Measurements from ENCODE around the gene CST4.
"Not testable (repeated sequence)": the region's sequence is repeated elsewhere in the genome, so short reads cannot be mapped to it uniquely, and the experiment has no call there.

Gene CST4

DNA sequence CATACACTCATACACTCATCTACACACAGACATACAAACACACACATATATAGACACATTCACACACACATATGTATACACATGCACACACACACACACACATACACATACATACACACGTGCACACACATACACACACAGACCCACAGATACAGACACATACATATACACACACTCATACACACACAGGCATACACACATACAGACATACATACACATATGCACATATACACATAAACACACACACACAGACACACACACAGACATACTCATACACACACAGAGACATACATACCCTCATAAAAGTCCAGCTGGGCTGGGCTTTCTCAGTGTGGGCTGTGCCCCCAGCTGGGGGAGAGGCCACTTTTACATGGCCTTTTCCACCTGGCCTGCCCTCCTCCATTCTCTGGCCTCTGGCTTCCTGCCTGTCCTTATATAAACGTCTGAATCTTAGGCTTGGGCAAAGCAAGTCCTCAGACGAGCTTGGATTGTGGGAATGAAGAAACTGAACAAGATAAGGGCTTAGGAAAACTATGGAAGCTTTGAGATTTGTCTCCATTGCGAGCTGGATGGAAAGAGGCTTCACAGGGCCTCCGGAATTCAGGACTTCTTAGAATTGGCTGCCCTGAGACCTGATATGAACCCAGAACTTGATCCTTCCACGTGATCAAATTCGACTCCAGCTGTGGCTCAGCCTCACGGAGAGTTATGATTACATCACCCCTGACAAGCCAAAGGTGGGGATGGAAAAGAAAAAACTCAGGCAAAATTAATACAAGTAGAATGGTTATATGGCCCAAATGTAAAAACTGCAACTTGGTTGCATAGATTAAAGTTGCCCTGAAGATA is 28.6 kb downstream of the CST4 start:
- no peak for DNase-seq

DNA sequence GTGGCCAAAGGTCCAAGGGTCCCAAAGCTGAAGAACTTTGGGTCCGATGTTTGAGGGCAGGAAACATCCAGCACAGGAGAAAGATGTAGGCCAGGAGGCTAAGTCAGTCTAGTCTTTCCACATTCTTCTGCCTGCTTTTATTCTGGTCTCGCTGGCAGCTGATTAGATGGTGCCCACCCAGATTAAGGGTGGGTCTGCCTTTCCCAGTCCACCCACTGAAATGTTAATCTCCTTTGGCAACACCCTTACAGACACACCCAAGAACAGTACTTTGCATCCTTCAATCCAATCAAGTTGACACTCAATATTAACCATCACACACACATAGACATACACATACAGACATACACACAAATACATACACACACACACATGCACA is 29.2 kb downstream of the CST4 start:
- DNase-seq, result not testable (repeated sequence)

DNA sequence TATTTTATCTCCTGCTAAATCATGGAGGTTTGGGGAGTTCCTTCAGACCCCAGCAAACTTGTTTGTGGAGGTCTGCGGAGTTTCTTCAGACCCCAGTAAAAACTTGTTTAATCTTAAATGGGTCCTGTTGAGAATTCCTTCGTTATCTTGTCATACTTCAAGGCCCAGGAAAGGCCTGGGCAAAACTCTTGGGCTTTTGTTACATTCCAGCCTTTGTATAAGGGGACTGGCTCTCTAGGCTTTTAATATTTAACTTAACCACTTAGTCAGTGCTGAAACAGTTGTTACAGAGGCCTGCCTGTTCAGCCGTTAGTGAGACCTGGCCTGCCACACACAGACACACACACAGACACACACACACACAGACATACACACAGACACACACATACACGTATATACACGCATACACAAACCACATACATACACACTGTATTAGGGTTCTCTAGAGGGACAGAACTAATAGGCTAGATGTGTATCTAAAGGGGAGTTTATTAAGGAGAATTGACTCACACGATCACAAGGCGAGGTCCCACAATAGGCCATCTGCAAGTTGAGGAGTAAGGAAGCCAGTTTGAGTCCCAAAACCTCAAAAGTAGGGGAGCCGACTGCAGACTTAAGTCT is 29.7 kb downstream of the CST4 start:
- no peak for DNase-seq

DNA sequence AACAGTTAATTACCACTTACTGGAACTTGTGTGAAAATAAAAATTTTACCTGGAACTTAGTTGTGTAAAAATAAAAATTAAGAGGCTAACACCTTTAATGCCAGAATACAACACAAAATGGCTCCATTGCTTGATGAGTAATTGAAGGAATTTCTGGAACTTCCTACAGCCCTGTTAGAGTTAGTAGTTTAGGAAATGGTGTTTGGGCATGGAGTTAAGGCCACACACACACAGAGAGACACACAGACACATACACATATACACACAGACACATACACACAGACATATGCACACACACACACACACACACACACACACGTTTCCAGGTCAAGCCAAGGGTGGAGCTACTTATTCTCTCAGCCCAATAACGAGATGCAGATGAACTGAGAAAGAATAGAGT is 30.5 kb downstream of the CST4 start:
- DNase-seq, result no peak

DNA sequence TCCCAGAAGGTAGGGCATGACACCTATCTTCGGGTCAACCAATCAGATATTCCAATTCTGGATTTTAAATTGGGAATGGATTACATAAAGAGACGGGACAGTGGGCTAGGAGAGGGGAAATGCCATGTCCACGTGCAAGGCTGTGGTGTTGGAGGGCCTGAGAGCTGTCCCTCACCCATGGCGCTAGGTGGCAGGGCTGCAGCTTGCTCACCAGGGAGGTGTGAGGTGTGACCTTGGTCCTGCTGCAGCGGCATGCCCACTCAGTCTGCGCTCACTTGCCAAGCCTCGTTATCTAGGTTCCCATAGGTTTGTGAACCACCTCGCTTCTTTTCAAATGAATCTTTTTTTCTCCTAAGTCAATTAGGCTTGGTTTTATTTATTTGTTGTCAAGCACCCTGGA is 31.6 kb downstream of the CST4 start:
- no peak for DNase-seq

DNA sequence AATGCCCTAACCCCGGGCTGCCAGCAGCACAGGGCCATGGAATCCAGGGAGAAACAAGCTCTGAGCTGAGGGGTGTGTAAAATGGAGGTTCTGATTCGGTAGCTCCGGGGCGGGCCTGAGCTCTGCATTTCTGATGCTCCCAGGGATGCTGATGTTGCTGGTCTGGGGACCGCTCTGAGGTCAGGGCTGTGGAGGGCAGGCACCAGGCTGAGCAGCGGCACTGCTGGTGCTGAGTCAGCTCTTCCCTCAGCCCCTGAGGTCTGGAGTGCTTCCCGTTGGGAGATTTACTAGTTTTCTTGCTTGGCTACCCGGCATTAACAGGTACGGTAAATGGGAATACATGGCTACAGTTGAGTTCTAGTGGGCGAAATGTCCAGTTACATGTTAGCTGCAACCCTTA is 32.5 kb downstream of the CST4 start:
- DNase-seq, result no peak

DNA sequence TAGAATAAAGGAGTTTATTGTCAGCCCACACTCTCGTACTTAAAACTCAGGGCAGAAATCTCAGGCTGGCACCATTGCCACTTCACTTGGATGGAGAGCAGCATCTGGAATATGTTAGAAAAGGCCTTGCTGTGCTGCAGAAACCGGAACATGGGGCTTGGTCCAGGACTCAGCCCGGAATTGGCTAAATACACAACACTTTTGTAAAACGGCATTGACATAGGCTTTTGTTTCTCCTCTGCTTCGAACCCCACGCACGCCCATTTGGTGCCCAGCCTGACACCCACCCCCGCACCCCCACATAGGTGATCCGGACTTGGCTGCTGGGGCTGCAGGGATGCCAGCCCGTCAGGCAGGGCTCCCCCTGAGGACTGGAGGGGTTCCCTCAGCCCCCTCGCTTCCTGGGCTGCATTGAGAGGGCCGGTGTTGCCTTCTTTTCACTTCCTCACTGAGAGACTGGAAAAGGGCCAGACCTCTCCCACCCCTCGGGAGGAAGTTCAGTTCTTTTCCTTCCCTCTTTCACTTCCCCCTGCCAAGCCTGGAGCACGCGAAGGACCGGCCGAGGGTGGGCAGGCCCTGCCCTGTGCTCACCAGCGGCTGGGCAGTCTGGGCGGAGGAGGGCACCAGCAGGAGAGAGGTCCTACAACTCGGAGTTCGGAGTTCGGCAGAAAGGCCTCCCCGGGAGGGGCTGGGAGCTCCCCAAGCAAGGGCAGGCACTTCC is 33.2 kb downstream of the CST4 start:
- no peak for DNase-seq

DNA sequence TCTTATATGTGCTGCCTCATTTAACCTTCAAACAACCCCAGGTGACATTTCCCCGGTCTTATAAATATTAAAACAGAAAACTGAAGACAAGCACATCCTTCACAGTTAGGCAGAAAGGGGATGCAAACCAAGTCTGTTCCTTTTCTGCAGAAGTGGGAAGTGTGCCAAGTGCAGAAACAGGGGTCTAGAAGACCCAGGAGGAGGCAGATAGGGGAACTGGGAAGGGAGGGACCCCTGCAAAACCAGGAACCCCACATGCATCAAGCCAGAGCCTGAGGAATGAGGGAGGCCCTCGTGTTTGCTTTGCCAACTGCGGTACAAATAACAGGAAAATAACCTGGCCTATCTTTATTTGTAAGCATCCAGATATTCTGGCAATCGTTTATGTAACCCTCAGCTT is 34.1 kb downstream of the CST4 start:
- no peak for DNase-seq

DNA sequence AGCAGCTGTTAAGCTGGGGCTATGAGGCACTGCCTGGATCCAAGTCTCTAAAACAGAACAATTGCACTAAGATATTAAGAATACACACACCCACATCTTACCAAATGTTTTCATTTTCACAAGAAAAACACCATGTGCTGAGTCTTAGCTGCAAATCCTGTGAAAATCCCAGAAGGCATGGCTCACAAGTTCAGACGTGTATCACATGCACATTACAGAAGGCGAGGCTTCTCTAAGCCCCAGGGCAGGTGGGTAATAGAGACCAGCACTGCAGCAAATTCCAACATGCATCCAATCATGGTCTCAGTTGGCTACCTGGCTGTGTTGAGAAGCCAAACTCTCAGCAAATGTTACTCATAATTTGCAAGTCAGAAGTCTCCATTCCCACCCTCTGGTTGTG is 34.8 kb downstream of the CST4 start:
- no peak for DNase-seq

DNA sequence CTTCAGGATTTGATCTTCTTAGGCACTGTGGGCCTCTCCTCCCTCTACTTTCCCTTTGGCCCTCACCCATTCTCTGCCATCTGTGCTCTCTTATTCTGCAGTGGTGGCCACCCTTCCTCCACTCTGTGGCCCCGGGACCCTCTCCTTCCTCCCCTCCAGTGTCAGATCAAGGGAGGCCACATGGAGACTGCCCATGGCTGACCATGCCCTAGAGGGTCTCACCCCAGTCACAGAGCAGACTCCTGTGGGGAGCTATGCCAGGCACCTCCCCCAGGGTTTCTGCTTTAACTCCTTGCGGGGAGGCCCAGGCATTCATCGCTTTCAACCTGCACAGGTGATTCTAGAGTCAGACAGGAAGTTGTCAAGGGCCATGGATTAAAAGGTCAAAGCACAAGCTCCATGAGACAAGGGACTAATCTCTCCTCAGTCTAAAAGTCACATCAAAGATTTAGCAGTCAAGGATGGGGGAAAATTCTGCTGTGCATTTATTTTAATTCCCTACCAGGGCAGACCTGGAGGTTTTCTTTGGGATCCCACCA is 35.4 kb downstream of the CST4 start:
- no peak for DNase-seq

DNA sequence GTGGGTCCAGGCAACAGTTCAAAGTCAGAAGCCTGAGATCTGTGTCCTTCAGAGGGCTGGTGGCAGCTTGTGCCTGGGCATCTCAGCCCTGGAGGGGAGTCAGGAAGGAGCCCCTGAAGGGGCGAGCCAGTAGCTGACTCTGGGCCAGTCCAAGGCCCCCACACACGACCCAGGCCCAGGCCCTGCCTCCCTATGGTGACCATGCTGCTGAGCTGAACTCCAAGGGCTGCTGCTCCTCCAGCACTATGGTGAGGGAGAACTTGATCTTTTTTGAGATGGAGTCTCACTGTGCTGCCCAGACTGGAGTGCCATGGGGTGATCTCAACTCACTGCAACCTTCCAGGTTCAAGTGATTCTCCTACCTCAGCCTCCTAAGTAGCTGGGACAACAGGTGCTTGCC is 35.9 kb downstream of the CST4 start:
- no peak for DNase-seq

DNA sequence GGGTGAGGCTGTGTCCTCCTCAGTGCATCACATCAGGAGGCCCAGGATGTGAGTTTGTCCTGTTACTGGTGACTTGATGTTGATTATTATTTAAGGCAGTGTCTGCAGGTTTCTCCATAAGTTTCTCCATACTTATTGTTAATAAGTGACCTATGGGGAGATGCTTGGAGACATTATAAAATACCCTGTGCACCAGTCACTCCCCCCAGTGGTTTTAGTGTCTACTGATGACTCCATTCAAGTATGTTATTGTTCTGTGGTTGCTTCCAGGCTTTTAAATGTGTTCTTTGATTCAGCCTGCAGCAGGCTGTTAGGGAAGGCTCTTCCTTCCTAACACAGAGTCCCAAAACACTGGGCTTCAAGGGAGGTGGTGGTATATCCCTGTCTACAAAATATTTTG is 36.5 kb downstream of the CST4 start:
- DNase-seq, result no peak

DNA sequence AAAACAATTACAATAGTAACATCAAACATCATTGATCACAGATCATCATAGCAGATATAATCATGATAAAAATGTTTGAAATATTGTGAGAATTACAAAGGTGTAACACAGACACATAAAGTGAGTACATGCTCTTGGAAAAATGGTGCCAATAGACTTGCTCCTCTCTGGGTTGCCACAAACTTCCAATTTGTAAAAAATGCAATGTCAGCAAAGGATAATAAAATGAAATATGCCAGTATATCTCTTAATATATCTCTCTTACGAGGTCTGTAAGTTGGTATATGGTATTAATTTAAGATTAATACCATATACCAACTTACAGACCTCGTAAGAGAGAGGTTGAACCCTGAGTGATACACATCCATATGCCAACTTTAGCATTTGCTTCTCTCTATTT is 37.7 kb downstream of the CST4 start:
- no peak for DNase-seq

DNA sequence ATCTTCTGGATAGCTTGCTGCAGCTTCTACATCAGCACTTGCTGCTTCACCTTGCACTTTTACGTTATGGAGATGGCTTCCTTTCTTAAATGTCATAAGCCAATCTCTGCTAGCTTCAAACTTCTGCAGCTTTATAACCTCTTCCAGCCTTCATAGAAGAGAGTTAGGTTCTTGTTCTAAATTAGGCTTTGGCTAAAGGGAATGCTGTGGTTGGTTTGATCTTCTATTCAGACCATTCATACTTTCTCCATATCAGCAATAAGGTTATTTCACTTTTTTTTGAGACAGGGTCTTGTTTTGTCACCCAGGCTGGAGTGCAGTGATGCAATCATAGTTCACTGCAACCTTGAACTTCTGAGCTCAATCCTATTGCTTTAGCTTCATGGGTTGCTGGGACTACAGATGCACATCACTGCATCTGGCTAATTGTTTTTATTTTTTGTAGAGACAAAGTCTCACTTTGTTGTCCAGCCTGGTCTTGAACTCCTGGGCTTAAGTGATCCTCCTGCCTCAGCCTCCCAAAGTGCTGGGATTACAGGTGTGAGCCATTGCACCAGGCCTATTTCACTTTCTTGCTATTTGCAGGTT is 38.9 kb downstream of the CST4 start:
- DNase-seq, result no peak

DNA sequence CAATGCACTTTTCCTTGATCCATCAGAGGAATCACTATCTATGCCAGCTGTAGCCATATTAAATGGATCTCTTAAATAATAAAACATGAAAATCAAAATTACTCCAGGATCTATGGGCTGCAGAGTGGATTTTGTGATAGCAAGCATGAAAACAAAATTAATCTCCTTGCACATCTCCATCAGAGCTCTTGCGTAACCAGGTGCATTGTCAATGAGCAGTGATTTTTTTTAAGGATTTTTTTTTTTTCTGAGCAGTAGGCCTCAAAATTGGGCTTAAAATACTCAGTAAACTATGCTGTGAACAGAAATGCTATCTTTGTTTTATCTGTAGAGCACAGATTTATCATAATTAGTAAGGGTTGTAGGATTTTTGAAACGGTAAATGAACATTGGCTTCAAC is 39.6 kb downstream of the CST4 start:
- DNase-seq, result no peak

DNA sequence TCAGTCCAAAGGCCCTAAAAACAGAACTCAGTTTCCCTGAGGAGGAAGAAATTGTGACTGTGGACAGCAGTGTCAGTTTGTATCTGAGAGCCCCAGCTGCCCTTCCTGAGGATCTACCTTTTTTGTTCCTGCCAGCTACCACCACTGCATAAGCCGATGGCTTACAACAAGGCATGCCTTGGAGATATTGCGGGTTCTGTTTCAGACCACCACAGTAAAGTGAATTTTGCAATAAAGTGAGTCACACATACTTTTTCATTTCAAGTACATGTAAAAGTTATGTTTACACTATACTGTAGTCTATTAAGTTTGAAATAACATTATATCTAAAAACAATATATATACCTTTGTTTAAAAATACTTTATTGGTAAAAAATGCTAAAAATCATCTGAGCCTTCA is 41.5 kb downstream of the CST4 start:
- no peak for DNase-seq

DNA sequence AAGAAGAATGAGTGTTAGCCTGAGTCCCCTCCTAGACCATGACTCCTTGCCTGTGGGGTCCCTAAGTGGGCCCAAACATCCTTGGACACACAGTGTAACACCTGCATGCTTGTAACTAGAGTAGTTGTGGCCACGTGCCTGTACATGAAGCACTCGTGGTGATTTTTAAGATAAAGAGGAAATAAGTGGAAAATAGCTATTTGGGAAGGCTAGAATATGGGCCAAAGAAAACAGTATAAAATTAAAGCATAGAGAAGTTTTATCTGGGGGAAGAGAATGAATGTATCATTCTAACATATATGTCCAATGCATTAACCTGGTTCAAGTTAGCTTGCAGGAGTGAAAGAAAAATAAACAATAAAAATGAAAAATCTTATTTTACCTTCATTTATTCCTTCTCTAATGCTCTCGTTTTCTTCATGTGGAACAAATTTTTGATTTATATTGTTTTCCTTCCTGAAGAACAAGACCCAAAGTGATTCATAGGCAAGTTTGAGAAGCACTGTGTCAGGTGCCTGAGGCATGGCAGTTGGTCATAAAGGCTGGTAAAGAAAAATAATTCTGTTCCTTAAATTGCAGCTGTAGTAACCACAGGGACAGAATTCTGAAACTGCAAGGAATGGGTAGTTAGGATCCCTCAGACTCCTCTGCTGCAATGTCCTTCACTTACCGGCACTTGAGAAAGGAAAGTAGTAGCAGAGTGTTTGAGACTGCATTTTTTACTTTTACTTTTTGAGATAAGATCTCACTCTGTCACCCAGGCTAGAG is 42.5 kb downstream of the CST4 start:
- DNase-seq, result no peak

DNA sequence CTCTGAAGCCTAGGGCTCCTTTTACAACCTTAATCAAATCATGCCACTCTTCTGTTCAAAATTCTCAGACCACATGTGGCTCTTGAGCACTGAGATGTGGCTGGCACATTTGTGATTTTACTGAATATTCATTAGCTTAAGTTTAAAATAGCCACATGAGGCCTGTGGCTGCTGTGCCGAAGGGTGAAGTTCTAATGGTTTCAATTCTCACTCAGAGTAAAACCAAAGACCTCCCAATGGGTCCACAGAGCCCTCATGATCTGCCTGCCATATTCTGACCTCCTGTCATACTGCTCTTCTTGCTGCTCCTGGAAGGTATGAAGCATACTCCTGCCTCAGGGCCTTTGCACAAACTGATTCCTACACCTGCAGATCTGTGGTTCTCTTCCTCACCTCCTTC is 43.3 kb downstream of the CST4 start:
- no peak for DNase-seq

DNA sequence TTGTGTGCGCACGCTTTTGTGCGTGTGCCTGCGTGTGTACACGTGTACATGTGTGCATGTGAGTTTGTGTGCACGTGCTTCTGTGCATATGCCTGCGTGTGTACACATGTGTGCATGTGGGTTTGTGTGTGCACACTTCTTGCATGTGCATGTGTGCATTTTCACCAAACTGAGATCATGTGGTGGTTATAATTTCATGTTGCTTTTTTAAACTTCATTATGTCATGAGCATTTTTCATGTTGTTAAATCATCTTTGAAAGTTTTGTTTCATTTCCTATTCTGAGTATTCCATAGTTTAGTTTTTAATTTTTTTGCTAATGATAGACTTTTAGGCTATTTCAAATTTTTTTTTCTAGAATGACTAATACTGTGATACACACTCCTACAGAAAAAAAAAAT is 44.7 kb downstream of the CST4 start:
- no peak for DNase-seq

DNA sequence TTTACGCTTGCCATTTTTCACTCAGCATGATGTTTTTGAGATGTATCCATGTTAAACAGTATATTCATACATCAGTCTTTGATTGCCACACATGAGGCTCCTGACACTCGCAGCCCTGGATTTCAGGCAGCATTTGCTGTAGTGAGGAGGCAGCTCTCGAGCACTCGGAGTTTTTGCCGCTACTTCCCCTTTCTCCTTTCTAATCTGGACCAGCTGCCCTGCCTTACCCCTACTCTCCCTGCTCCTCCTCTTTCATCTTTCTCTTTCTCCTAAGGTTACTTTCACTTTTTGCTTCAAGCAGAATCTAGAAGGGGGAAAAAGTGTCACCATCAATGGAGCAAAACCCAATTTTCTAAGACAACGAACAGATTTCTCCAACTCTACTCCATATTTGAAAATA is 45.2 kb downstream of the CST4 start:
- DNase-seq, result no peak

DNA sequence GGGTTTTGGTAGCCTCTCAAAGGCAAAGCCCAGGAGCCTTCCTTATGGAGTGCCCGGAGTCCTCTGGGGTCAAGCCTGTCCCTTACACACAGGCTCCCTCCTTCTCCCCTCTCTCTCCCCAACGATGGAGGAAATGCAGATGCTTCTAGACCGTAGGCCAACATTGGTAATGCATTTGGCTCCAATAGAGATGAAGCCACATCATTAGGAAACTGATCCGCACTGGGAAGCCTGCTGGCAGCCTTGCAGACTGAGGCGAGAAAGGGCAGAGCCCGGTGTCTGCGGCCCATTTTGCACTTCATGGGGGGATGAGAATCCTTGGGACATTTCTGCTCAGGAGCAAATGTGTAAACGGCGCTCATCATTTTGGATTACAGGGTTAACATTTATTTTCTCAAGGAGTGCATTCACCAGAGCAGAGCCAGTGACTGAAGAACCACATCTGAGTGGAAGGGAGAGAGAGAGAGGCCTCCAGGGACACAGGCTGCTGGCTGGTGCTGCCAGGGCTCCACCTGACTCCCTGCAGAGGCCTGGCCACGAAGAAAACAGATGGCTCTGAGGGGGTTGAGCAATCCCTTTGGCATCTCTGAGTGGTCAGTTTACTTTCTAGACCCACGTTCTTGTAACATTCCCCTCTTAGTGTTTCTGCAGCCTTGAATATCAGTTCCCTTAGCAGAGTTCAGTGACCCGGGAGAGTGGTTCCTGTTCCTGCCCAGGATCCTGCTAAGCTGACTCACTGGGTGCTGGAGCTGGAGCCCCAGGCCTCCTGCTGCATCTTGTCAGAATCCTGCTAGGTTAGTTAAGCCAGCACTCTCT is 46.7 kb downstream of the CST4 start:
- DNase-seq, result no peak
